SK-N-SH treated with all-trans-retinoic acid at 6 μM for 48 hours (cell line): ENCODE results near the gene ATP11C.
A peak's percentile ranks its signal among the peaks of the same experiment; 100 is the strongest.

Source experiments
- ATAC-seq: fragments of 200-7000 bp; cut with Tn5 transposase; 3 replicates; pipeline ENCODE4 v1.9.1; 2020; ENCODE audit warnings: mild to moderate bottlenecking, moderate library complexity
- ARNTL ChIP-seq: fragments of 450-650 bp; formaldehyde crosslinking; IDR thresholded peaks from 2 replicates; pipeline ENCODE4 v1.5.0; 2020; ENCODE audit warnings: low read depth, mild to moderate bottlenecking, moderate library complexity, borderline replicate concordance
- BACH2 ChIP-seq: fragments of 250-450 bp; sonication (Bioruptor Pico); IDR thresholded peaks from 2 replicates; pipeline ENCODE4 v1.9.0; 2021; ENCODE audit warnings: mild to moderate bottlenecking, borderline replicate concordance
- CSDC2 ChIP-seq: fragments of 250-450 bp; sonication (Bioruptor Pico); IDR thresholded peaks from 2 replicates; pipeline ENCODE4 v1.5.0; 2020; ENCODE audit warnings: mild to moderate bottlenecking, moderate library complexity
- ESRRG ChIP-seq: fragments of 250-450 bp; sonication (Bioruptor Pico); IDR thresholded peaks from 2 replicates; pipeline ENCODE4 v1.6.1; 2021; ENCODE audit warnings: mild to moderate bottlenecking
- GLIS3 ChIP-seq: fragments of 250-450 bp; sonication (Bioruptor Pico); IDR thresholded peaks from 2 replicates; pipeline ENCODE4 v1.5.0; 2020; ENCODE audit warnings: mild to moderate bottlenecking, moderate library complexity
- ISL1 ChIP-seq: fragments of 250-450 bp; sonication (Bioruptor Pico); IDR thresholded peaks from 2 replicates; pipeline ENCODE4 v2.1.2; 2022; ENCODE audit warnings: mild to moderate bottlenecking, moderate library complexity
- OSR1 ChIP-seq: fragments of 250-450 bp; sonication (Bioruptor Pico); IDR thresholded peaks from 2 replicates; pipeline ENCODE4 v1.8.0; 2022; ENCODE audit warnings: moderate library complexity, mild to moderate bottlenecking, inconsistent platforms
- PPARA ChIP-seq: fragments of 250-450 bp; sonication (Bioruptor Pico); IDR thresholded peaks from 2 replicates; pipeline ENCODE4 v1.5.0; 2020; ENCODE audit warnings: mild to moderate bottlenecking, borderline replicate concordance
- RARB ChIP-seq: fragments of 250-450 bp; sonication (Bioruptor Pico); IDR thresholded peaks from 2 replicates; pipeline ENCODE4 v1.8.0; 2021; ENCODE audit warnings: mild to moderate bottlenecking, moderate library complexity
- SNAI2 ChIP-seq: fragments of 250-450 bp; sonication (Bioruptor Pico); IDR thresholded peaks from 2 replicates; pipeline ENCODE4 v1.5.0; 2020; ENCODE audit warnings: mild to moderate bottlenecking, moderate library complexity
- TCF4 ChIP-seq: fragments of 250-450 bp; sonication (Bioruptor Pico); IDR thresholded peaks from 2 replicates; pipeline ENCODE4 v1.8.0; 2021; ENCODE audit warnings: mild to moderate bottlenecking, moderate library complexity, borderline replicate concordance
- TOX ChIP-seq: fragments of 250-450 bp; sonication (Bioruptor Pico); IDR thresholded peaks from 2 replicates; pipeline ENCODE4 v1.8.0; 2021; ENCODE audit warnings: mild to moderate bottlenecking, moderate library complexity, borderline replicate concordance
- ZC3H10 ChIP-seq: fragments of 250-450 bp; sonication (Bioruptor Pico); IDR thresholded peaks from 2 replicates; pipeline ENCODE4 v1.5.1; 2021; ENCODE audit warnings: mild to moderate bottlenecking, moderate library complexity
- ZFP3 ChIP-seq: fragments of 250-450 bp; sonication (Bioruptor Pico); IDR thresholded peaks from 2 replicates; pipeline ENCODE4 v1.5.0; 2020; ENCODE audit warnings: mild to moderate bottlenecking, moderate library complexity
- ZFP30 ChIP-seq: fragments of 450-650 bp; formaldehyde crosslinking; IDR thresholded peaks from 2 replicates; pipeline ENCODE4 v1.5.0; 2022; ENCODE audit warnings: mild to moderate bottlenecking, moderate library complexity
- ZNF565 ChIP-seq: fragments of 450-650 bp; formaldehyde crosslinking; conservative IDR thresholded peaks from 2 replicates; pipeline ENCODE4 v1.5.0; 2020; ENCODE audit warnings: low read depth, mild to moderate bottlenecking, moderate library complexity
- ZNF70 ChIP-seq: fragments of 450-650 bp; formaldehyde crosslinking; IDR thresholded peaks from 2 replicates; pipeline ENCODE4 v1.5.0; 2020; ENCODE audit warnings: mild to moderate bottlenecking, moderate library complexity
- ZNF8 ChIP-seq: fragments of 450-650 bp; formaldehyde crosslinking; IDR thresholded peaks from 2 replicates; pipeline ENCODE4 v1.5.0; 2020; ENCODE audit warnings: mild to moderate bottlenecking, moderate library complexity
- TF ChIP-seq, protein P1 (sequence below): fragments of 250-450 bp; sonication (Bioruptor Pico); IDR thresholded peaks from 2 replicates; pipeline ENCODE4 v1.8.0; 2020; ENCODE audit warnings: mild to moderate bottlenecking, moderate library complexity, borderline replicate concordance
- TF ChIP-seq, protein P2 (sequence below): fragments of 250-450 bp; sonication (Bioruptor Pico); IDR thresholded peaks from 2 replicates; pipeline ENCODE4 v1.5.1; 2021; ENCODE audit warnings: mild to moderate bottlenecking, moderate library complexity
- TF ChIP-seq, protein P3 (sequence below): fragments of 250-450 bp; sonication (Bioruptor Pico); IDR thresholded peaks from 2 replicates; pipeline ENCODE4 v1.8.0; 2021; ENCODE audit warnings: low read depth, mild to moderate bottlenecking, moderate library complexity, borderline replicate concordance
- TF ChIP-seq, protein P4 (sequence below): fragments of 250-450 bp; sonication (Bioruptor Pico); IDR thresholded peaks from 2 replicates; pipeline ENCODE4 v1.5.1; 2020; ENCODE audit warnings: low read depth, mild to moderate bottlenecking, moderate library complexity
- TF ChIP-seq, protein P5 (sequence below): fragments of 250-450 bp; sonication (Bioruptor Pico); IDR thresholded peaks from 2 replicates; pipeline ENCODE4 v1.5.0; 2020; ENCODE audit warnings: mild to moderate bottlenecking, moderate library complexity

Gene ATP11C

DNA sequence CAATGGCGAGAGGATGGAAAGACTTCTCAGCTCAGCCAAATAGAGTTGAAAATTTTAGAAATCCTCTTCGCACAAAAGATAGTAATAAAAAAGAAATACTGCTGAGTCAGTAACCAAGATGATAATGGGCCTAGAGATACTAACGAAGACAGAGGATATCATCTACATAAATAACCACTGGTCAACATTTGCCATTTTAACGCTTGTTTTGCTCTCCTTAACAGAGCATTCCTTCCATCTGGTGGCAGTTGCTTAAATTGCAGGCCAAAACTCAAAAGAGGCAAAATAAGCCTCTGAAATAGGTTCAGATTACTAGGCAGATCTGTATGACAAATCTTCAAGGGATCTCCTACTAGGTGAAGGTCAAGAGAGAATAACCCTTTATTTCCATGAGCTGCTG lies 173.2 kb downstream of the ATP11C start:
- TF ChIP-seq, protein P1, sequence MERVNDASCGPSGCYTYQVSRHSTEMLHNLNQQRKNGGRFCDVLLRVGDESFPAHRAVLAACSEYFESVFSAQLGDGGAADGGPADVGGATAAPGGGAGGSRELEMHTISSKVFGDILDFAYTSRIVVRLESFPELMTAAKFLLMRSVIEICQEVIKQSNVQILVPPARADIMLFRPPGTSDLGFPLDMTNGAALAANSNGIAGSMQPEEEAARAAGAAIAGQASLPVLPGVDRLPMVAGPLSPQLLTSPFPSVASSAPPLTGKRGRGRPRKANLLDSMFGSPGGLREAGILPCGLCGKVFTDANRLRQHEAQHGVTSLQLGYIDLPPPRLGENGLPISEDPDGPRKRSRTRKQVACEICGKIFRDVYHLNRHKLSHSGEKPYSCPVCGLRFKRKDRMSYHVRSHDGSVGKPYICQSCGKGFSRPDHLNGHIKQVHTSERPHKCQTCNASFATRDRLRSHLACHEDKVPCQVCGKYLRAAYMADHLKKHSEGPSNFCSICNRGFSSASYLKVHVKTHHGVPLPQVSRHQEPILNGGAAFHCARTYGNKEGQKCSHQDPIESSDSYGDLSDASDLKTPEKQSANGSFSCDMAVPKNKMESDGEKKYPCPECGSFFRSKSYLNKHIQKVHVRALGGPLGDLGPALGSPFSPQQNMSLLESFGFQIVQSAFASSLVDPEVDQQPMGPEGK, result no peak
- TF ChIP-seq RARB (CRISPR knock-in tag), result no peak
- TF ChIP-seq, protein P2, sequence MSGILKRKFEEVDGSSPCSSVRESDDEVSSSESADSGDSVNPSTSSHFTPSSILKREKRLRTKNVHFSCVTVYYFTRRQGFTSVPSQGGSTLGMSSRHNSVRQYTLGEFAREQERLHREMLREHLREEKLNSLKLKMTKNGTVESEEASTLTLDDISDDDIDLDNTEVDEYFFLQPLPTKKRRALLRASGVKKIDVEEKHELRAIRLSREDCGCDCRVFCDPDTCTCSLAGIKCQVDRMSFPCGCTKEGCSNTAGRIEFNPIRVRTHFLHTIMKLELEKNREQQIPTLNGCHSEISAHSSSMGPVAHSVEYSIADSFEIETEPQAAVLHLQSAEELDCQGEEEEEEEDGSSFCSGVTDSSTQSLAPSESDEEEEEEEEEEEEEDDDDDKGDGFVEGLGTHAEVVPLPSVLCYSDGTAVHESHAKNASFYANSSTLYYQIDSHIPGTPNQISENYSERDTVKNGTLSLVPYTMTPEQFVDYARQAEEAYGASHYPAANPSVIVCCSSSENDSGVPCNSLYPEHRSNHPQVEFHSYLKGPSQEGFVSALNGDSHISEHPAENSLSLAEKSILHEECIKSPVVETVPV, result no peak
- TF ChIP-seq SNAI2 (CRISPR knock-in tag), result no peak
- TF ChIP-seq ISL1, result no peak
- no peak for TF ChIP-seq ZC3H10 (CRISPR knock-in tag)
- TF ChIP-seq, protein P3, sequence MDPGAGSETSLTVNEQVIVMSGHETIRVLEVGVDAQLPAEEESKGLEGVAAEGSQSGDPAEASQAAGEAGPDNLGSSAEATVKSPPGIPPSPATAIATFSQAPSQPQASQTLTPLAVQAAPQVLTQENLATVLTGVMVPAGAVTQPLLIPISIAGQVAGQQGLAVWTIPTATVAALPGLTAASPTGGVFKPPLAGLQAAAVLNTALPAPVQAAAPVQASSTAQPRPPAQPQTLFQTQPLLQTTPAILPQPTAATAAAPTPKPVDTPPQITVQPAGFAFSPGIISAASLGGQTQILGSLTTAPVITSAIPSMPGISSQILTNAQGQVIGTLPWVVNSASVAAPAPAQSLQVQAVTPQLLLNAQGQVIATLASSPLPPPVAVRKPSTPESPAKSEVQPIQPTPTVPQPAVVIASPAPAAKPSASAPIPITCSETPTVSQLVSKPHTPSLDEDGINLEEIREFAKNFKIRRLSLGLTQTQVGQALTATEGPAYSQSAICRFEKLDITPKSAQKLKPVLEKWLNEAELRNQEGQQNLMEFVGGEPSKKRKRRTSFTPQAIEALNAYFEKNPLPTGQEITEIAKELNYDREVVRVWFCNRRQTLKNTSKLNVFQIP (CRISPR knock-in tag), result no peak
- no peak for TF ChIP-seq CSDC2 (CRISPR knock-in tag)
- no peak for TF ChIP-seq ZNF70
- TF ChIP-seq, protein P4, sequence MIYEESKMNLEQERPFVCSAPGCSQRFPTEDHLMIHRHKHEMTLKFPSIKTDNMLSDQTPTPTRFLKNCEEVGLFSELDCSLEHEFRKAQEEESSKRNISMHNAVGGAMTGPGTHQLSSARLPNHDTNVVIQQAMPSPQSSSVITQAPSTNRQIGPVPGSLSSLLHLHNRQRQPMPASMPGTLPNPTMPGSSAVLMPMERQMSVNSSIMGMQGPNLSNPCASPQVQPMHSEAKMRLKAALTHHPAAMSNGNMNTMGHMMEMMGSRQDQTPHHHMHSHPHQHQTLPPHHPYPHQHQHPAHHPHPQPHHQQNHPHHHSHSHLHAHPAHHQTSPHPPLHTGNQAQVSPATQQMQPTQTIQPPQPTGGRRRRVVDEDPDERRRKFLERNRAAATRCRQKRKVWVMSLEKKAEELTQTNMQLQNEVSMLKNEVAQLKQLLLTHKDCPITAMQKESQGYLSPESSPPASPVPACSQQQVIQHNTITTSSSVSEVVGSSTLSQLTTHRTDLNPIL (CRISPR knock-in tag), result no peak
- TF ChIP-seq ESRRG (CRISPR knock-in tag), result no peak
- no peak for TF ChIP-seq ZNF8 (CRISPR knock-in tag)
- TF ChIP-seq TCF4 (CRISPR knock-in tag), result no peak
- no peak for TF ChIP-seq PPARA (CRISPR knock-in tag)
- TF ChIP-seq ARNTL (CRISPR knock-in tag), result no peak
- TF ChIP-seq GLIS3, result no peak
- no peak for TF ChIP-seq BACH2 (CRISPR knock-in tag)
- no peak for TF ChIP-seq ZFP3 (CRISPR knock-in tag)
- no peak for TF ChIP-seq OSR1 (CRISPR knock-in tag)
- ATAC-seq, result peak; percentile 74

DNA sequence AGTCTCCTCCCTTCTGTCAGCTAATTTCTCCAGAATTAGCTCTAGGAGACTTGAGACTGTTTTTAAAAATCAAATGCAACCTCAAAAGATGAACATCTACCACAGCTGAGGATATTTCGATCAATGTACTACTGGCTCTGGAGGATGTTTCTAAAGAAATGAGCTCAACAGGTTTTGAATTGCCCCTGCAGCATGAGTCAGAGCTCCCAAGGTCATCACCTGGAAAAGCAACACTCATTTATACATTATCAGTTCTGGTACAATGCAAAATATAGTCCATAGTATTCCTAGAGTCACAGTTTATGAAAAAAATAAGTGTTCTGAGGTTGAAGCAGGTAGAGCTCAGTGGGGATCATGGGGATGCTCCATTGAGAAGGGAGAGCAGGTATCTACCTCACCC lies 174.0 kb downstream of the ATP11C start:
- TF ChIP-seq, protein P5, sequence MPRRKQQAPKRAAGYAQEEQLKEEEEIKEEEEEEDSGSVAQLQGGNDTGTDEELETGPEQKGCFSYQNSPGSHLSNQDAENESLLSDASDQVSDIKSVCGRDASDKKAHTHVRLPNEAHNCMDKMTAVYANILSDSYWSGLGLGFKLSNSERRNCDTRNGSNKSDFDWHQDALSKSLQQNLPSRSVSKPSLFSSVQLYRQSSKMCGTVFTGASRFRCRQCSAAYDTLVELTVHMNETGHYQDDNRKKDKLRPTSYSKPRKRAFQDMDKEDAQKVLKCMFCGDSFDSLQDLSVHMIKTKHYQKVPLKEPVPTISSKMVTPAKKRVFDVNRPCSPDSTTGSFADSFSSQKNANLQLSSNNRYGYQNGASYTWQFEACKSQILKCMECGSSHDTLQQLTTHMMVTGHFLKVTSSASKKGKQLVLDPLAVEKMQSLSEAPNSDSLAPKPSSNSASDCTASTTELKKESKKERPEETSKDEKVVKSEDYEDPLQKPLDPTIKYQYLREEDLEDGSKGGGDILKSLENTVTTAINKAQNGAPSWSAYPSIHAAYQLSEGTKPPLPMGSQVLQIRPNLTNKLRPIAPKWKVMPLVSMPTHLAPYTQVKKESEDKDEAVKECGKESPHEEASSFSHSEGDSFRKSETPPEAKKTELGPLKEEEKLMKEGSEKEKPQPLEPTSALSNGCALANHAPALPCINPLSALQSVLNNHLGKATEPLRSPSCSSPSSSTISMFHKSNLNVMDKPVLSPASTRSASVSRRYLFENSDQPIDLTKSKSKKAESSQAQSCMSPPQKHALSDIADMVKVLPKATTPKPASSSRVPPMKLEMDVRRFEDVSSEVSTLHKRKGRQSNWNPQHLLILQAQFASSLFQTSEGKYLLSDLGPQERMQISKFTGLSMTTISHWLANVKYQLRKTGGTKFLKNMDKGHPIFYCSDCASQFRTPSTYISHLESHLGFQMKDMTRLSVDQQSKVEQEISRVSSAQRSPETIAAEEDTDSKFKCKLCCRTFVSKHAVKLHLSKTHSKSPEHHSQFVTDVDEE (CRISPR knock-in tag), result no peak
- TF ChIP-seq, protein P3 (CRISPR knock-in tag), result no peak
- TF ChIP-seq, protein P4 (CRISPR knock-in tag), result no peak
- TF ChIP-seq ISL1 (no peak), OSR1 (CRISPR knock-in tag) (no peak), ZFP30 (CRISPR knock-in tag) (no peak), SNAI2 (CRISPR knock-in tag) (no peak), ZFP3 (CRISPR knock-in tag) (no peak), CSDC2 (CRISPR knock-in tag) (no peak), RARB (CRISPR knock-in tag) (no peak), TOX (no peak), BACH2 (CRISPR knock-in tag) (no peak), ZNF565 (CRISPR knock-in tag) (no peak), ESRRG (CRISPR knock-in tag) (no peak), ZNF70 (no peak)
- ATAC-seq, result no peak
